ENCODE results near the gene TMEM120B. TPM values are rescaled to one million over a fixed set of nuclear protein-coding genes. Genes with fewer than 3 reads are reported as not detected.
A peak's percentile ranks its signal among the peaks of the same experiment; 100 is the strongest.

The TMEM120B gene
- total and polyA plus RNA-seq, 2 of the 4 experiments (the other 2 are of a cell fraction) = 10.6 to 18.4 TPM

DNA sequence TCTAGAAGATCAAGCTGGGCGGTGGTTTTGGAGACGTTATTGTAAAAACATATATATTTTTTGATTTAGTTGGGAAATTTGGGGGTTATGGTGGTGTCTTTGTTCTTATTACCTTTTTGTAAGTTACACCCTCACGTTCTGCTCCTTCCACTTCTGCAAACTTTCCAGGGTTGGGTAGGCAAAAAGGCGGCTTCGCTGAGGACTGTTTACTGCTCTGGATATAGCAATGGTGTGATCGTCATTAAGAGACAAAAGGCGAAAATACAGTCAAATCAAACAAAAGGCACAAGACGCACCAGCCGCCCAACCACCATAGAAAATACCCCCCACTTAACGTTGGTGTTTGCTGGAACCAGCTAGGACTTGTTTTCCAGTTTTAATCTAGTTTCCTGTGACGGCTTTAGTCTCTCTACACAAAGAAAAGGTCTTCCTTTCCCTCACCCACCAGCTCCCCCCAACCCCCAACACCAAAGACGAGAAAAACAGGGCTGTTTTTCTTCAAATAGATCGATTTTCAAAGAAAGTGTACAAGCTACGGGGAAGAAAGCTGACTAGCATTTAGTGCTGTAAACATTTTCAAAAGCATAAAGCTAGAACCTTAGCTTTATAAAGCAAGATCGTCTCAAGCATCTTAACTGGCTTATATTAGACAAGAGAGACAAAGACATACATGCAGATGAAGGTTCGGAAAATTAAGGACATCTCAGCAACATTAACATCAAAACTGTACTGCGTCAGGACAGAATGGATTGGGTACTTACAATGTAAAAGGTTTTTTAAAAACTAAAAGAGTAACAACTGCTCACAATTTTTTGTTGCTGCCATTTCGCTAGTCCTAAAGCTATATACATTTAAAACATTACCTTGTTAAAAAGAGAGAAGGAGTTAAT is 89.3 kb downstream of the TMEM120B start (continued):
- TF ChIP-seq RFX5 (IDR thresholded peaks at IDR 0.05; ENCODE audit: low read depth, low read length) (no peak), MAZ (IDR thresholded peaks at IDR 0.05; ENCODE audit: borderline replicate concordance, low read depth, low read length) (no peak)

DNA sequence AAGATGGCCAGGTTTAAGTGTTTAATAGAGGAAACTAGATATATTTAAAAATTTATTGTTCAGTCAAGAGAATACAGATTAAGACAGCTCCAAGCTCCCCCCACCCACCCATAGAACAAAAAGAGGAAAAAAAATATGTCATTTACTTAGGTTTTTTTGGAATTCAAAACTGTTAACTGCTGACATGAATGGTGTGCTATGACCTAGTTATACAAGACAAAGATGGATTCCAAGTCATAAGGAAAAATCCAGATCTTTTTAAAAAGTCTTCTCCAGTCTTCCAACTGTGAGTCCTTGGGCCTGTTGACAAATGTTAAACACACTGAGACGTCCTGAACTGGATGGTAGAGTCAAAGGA is 89.9 kb downstream of the TMEM120B start:
- Histone ChIP-seq H3K18ac (ENCODE audit: low read depth, low read length) (peak overlapping the region; percentile 99), H3K56ac (ENCODE audit: extremely low read depth, insufficient read depth, low read length) (peak overlapping the region; percentile 99), H4K91ac (ENCODE audit: insufficient read depth, low read depth, low read length) (peak overlapping the region; percentile 99), H2AFZ (replicated peaks; ENCODE audit: low read length, poor library complexity) (no peak overlapping the region), H3K4me3 (ENCODE audit: insufficient read depth, low read depth, low read length) (peak overlapping the region; percentile 52), H2AK9ac (replicated peaks; ENCODE audit: low read depth, low read length, poor library complexity) (peak overlapping the region; percentile 91), H2BK120ac (ENCODE audit: low read depth, low read length) (peak overlapping the region; percentile 85), H3K9me1 (ENCODE audit: insufficient read depth, low read length) (peaks cover 4% of the 10 kb centered on the region; the same call in 1 of the 2 replicates), H3K9ac (ENCODE audit: low read depth, low read length) (peak overlapping the region; percentile 93), H3K9me3 (ENCODE audit: control insufficient read depth, insufficient read depth, low read length) (no peaks in the 10 kb centered on the region), H3K4me1 (ENCODE audit: control insufficient read depth, insufficient read depth, low read length) (peaks cover 29% of the 10 kb centered on the region), H3K27ac (ENCODE audit: insufficient read depth, low read length) (peak overlapping the region; percentile 97), H3K36me3 (ENCODE audit: control insufficient read depth, insufficient read depth, low read length) (peaks cover 7% of the 10 kb centered on the region), H3K27me3 (ENCODE audit: control insufficient read depth, insufficient read depth, low read length) (no peaks in the 10 kb centered on the region), H4K8ac (ENCODE audit: low read depth in 2 of 2, low read length in 2 of 2) (peak overlapping the region; percentile 93 to 99), H2BK15ac (ENCODE audit: low read depth, low read length) (peak overlapping the region; percentile 65; the same call in 1 of the 3 replicates), H2BK20ac (ENCODE audit: low read depth, low read length) (no peak overlapping the region), H3K14ac (replicated peaks; ENCODE audit: low read depth, low read length) (peak overlapping the region; percentile 100), H3K23ac (ENCODE audit: low read depth, low read length) (peak overlapping the region; percentile 100), H4K5ac (ENCODE audit: low read depth, low read length) (peak overlapping the region; percentile 100), H4K20me1 (ENCODE audit: insufficient read depth, low read length) (peaks cover 26% of the 10 kb centered on the region), H3K4ac (ENCODE audit: low read depth, low read length) (peak overlapping the region; percentile 99), H2BK5ac (ENCODE audit: low read depth, low read length, poor library complexity, severe bottlenecking) (peak overlapping the region; percentile 99), H3K79me1 (ENCODE audit: low read depth in 1 of 2, low read length in 2 of 2) (peaks cover 10 to 48% of the 10 kb centered on the region in 2 experiments; a peak in 3 of 4 replicates), H3K4me2 (ENCODE audit: low read depth, low read length) (peak overlapping the region; percentile 96), H2AK5ac (ENCODE audit: low read depth, low read length) (peak overlapping the region; percentile 97)
- no peak for ATAC-seq (ENCODE audit: low read depth)
- CTCF ChIA-PET = interaction anchor here (0.9 to 2.3 kb wide), 3 partner anchors 8 to 86 kb away, joined by 3 to 8 read pairs (median 6); partner anchors contain the start of genes PSMD9 and RHOF
- BruUV-seq (replicated peaks) = TSS peak; percentile 95
- in situ Hi-C loops (cut with MboI; ENCODE audit: low sequenced_read_pairs) (no loop called here), intact Hi-C loops (cut with micrococcal nuclease) (no loop called here), dilution Hi-C loops (cut with HindIII; ENCODE audit: low sequenced_read_pairs, unreplicated experiment) (no loop called here)
- no CpG with 5 or more reads among the region's 1 CpG for WGBS, 2 experiments (ENCODE audit: extremely low coverage in 2 of 2, insufficient read length in 1 of 2)
- POLR2A ChIA-PET (ENCODE audit: unreplicated experiment) = interaction anchor here (0.7 to 3.4 kb wide), 4 partner anchors 8 to 85 kb away, joined by 3 to 20 read pairs (median 5); no protein-coding TSS in a partner anchor
- DNase-seq = no peak
- no peak for TF ChIP-seq RCOR1 (IDR thresholded peaks at IDR 0.05; ENCODE audit: insufficient replicate concordance, low read length)
- no peak for TF ChIP-seq CEBPB (IDR thresholded peaks at IDR 0.05; ENCODE audit: low read depth, low read length)
- TF ChIP-seq RFX5 (IDR thresholded peaks at IDR 0.05; ENCODE audit: low read depth, low read length) = no peak
- TF ChIP-seq CHD1 (IDR thresholded peaks at IDR 0.05; ENCODE audit: low read depth, low read length) = no peak; the same call in 1 of the 2 replicates
- TF ChIP-seq POLR2A (IDR thresholded peaks at IDR 0.05; ENCODE audit: low read depth, low read length) = no peak
- no peak for TF ChIP-seq FOS (IDR thresholded peaks at IDR 0.05; ENCODE audit: low read depth, low read length)
- TF ChIP-seq RAD21 (IDR thresholded peaks at IDR 0.05; ENCODE audit: low read length) = no peak
- no peak for TF ChIP-seq MXI1 (IDR thresholded peaks at IDR 0.05; ENCODE audit: borderline replicate concordance, low read depth, low read length)
- TF ChIP-seq MAFK (IDR thresholded peaks at IDR 0.05; ENCODE audit: low read depth, low read length) = no peak
- no peak for TF ChIP-seq NFE2L2 (IDR thresholded peaks at IDR 0.05; ENCODE audit: low read depth, low read length)

Measured in IMR-90 (cell line).